Uterus (tissue), 2 donors: Measurements from ENCODE around the gene GSTT2B.

Experiments used
- CTCF ChIP-seq, 4 experiments: fragments of 200-600 bp in 2 of 4; fragments of 450-650 bp in 2 of 4; sonication (generic) in 2 of 4; IDR thresholded peaks; one replicate each; pipeline ENCODE4 v1.5.1; 2016 to 2019; ENCODE audit warnings: antibody characterized with exemption in 4 of 4, mild to moderate bottlenecking in 2 of 4, moderate library complexity in 1 of 4
- POLR2A ChIP-seq, 2 donors: fragments of 450-650 bp; IDR thresholded peaks; one replicate each; pipeline ENCODE4 v1.6.1; 2016; ENCODE audit warnings: antibody characterized with exemption in 2 of 2, mild to moderate bottlenecking in 1 of 2, moderate library complexity in 1 of 2

GRCh38 chr22:24008381-24009226 lies 47.6 kb upstream of the GSTT2B start:
- TF ChIP-seq CTCF (IDR thresholded peaks at IDR 0.05) (no peak), POLR2A (IDR thresholded peaks at IDR 0.05) (no peak)
